HEK293 (cell line): ENCODE measurements around the gene EIF2B5.
A peak's percentile ranks its signal among the peaks of the same experiment; 100 is the strongest.

Source experiments
- AEBP2 ChIP-seq: fragments of 450-650 bp; formaldehyde crosslinking; IDR thresholded peaks from 2 replicates; pipeline ENCODE4 v1.5.1; 2016; ENCODE audit warnings: missing biosample characterization, missing genetic modification characterization, borderline replicate concordance
- BCL11B ChIP-seq: fragments of 450-650 bp; formaldehyde crosslinking; IDR thresholded peaks from 2 replicates; pipeline ENCODE4 v1.5.1; 2016; ENCODE audit warnings: low read depth, missing biosample characterization, missing genetic modification characterization
- EGR2 ChIP-seq: fragments of 450-650 bp; formaldehyde crosslinking; IDR thresholded peaks from 2 replicates; pipeline ENCODE4 v1.5.1; 2016; ENCODE audit warnings: low read depth, missing biosample characterization, missing genetic modification characterization
- GLI2 ChIP-seq: fragments of 450-650 bp; formaldehyde crosslinking; IDR thresholded peaks from 2 replicates; pipeline ENCODE4; 2017; ENCODE audit warnings: missing biosample characterization, missing genetic modification characterization, low read depth, borderline replicate concordance
- GLIS1 ChIP-seq: fragments of 450-650 bp; formaldehyde crosslinking; IDR thresholded peaks from 2 replicates; pipeline ENCODE4 v1.5.1; 2016; ENCODE audit warnings: missing biosample characterization, missing genetic modification characterization
- KLF10 ChIP-seq: fragments of 450-650 bp; IDR thresholded peaks from 2 replicates; pipeline ENCODE4 v1.5.1; 2018; ENCODE audit warnings: missing biosample characterization, mild to moderate bottlenecking, missing genetic modification characterization
- KLF7 ChIP-seq: fragments of 450-650 bp; formaldehyde crosslinking; IDR thresholded peaks from 2 replicates; pipeline ENCODE4 v1.5.1; 2016; ENCODE audit warnings: missing biosample characterization, missing genetic modification characterization, borderline replicate concordance
- MEIS1 ChIP-seq: sonication (generic); formaldehyde crosslinking; IDR thresholded peaks from 2 replicates; pipeline ENCODE4 v1.8.1; 2022; ENCODE audit warnings: missing genetic modification reagents, mild to moderate bottlenecking, borderline replicate concordance
- OSR2 ChIP-seq: fragments of 450-650 bp; formaldehyde crosslinking; IDR thresholded peaks from 2 replicates; pipeline ENCODE4 v1.5.1; 2016; ENCODE audit warnings: missing biosample characterization, missing genetic modification characterization
- PRDM1 ChIP-seq: fragments of 450-650 bp; formaldehyde crosslinking; IDR thresholded peaks from 2 replicates; pipeline ENCODE4; 2016; ENCODE audit warnings: missing biosample characterization, missing genetic modification characterization
- SETDB1 ChIP-seq: IDR thresholded peaks from one replicate; pipeline ENCODE4 v1.6.1; 2017; ENCODE audit warnings: mild to moderate bottlenecking, low read length, moderate library complexity, mixed read lengths; ENCODE audit not compliant: insufficient read length
- TCF7L2 ChIP-seq: IDR thresholded peaks from 2 replicates; pipeline ENCODE4 v1.6.1; 2011; ENCODE audit warnings: low read depth, mild to moderate bottlenecking, inconsistent platforms, low read length, moderate library complexity, borderline replicate concordance
- YY1 ChIP-seq: fragments of 450-650 bp; formaldehyde crosslinking; IDR thresholded peaks from 2 replicates; pipeline ENCODE4 v1.5.1; 2018; ENCODE audit warnings: missing biosample characterization, missing genetic modification characterization
- YY2 ChIP-seq: fragments of 450-650 bp; formaldehyde crosslinking; IDR thresholded peaks from 2 replicates; pipeline ENCODE4 v1.5.1; 2016; ENCODE audit warnings: missing biosample characterization, missing genetic modification characterization
- ZBTB1 ChIP-seq: fragments of 450-650 bp; formaldehyde crosslinking; IDR thresholded peaks from 2 replicates; pipeline ENCODE4 v1.5.1; 2016; ENCODE audit warnings: missing biosample characterization, missing genetic modification characterization
- ZBTB26 ChIP-seq: fragments of 450-650 bp; formaldehyde crosslinking; optimal IDR thresholded peaks from 2 replicates; pipeline ENCODE3; 2016; ENCODE audit warnings: missing biosample characterization, mild to moderate bottlenecking, missing genetic modification characterization
- ZEB2 ChIP-seq: fragments of 450-650 bp; formaldehyde crosslinking; IDR thresholded peaks from 2 replicates; pipeline ENCODE4 v1.5.1; 2016; ENCODE audit warnings: missing biosample characterization, missing genetic modification characterization
- ZNF157 ChIP-seq: fragments of 450-650 bp; formaldehyde crosslinking; IDR thresholded peaks from 2 replicates; pipeline ENCODE4 v1.5.1; 2016; ENCODE audit warnings: missing biosample characterization, missing genetic modification characterization
- ZNF19 ChIP-seq: fragments of 450-650 bp; formaldehyde crosslinking; IDR thresholded peaks from 2 replicates; pipeline ENCODE4; 2016; ENCODE audit warnings: missing biosample characterization, missing genetic modification characterization, low read depth
- ZNF239 ChIP-seq: fragments of 450-650 bp; formaldehyde crosslinking; IDR thresholded peaks from 2 replicates; pipeline ENCODE4 v1.5.1; 2016; ENCODE audit warnings: missing biosample characterization, missing genetic modification characterization
- ZNF354C ChIP-seq: fragments of 450-650 bp; formaldehyde crosslinking; IDR thresholded peaks from 2 replicates; pipeline ENCODE4 v1.5.1; 2016; ENCODE audit warnings: missing biosample characterization, missing genetic modification characterization, low read depth, borderline replicate concordance
- ZNF394 ChIP-seq: fragments of 450-650 bp; formaldehyde crosslinking; IDR thresholded peaks from 2 replicates; pipeline ENCODE4 v1.5.1; 2016; ENCODE audit warnings: missing biosample characterization, missing genetic modification characterization, mild to moderate bottlenecking, moderate library complexity, borderline replicate concordance
- ZNF449 ChIP-seq: fragments of 450-650 bp; formaldehyde crosslinking; IDR thresholded peaks from 2 replicates; pipeline ENCODE4 v1.5.1; 2017; ENCODE audit warnings: missing biosample characterization, mild to moderate bottlenecking, missing genetic modification characterization, moderate library complexity
- ZNF510 ChIP-seq: fragments of 450-650 bp; formaldehyde crosslinking; IDR thresholded peaks from 2 replicates; pipeline ENCODE4 v1.5.1; 2018; ENCODE audit warnings: mild to moderate bottlenecking, missing genetic modification characterization, missing biosample characterization; ENCODE audit not compliant: insufficient replicate concordance
- ZNF518A ChIP-seq: fragments of 450-650 bp; formaldehyde crosslinking; conservative IDR thresholded peaks from 2 replicates; pipeline ENCODE4 v1.5.1; 2016; ENCODE audit warnings: low read depth, missing biosample characterization, missing genetic modification characterization
- ZNF529 ChIP-seq: fragments of 450-650 bp; formaldehyde crosslinking; IDR thresholded peaks from 2 replicates; pipeline ENCODE4 v1.5.1; 2017; ENCODE audit warnings: missing genetic modification characterization, missing biosample characterization; ENCODE audit not compliant: insufficient replicate concordance
- ZNF544 ChIP-seq: fragments of 450-650 bp; formaldehyde crosslinking; IDR thresholded peaks from 2 replicates; pipeline ENCODE4 v1.5.0; 2017; ENCODE audit warnings: missing biosample characterization, missing genetic modification characterization
- ZSCAN5A ChIP-seq: fragments of 450-650 bp; formaldehyde crosslinking; IDR thresholded peaks from 2 replicates; pipeline ENCODE4 v1.5.1; 2016; ENCODE audit warnings: missing biosample characterization, missing genetic modification characterization

EIF2B5 gene

GRCh38 chr3:184133840-184134745 is 1.1 kb upstream of the EIF2B5 start (continued):
- TF ChIP-seq MEIS1 (CRISPR knock-in tag) = no peak
- peak; percentile 38 for TF ChIP-seq ZBTB26 (tag by site-specific recombination)
- TF ChIP-seq ZNF394 (tag by site-specific recombination) = 0 out of 2 replicates have a peak, but pooled peaks have one; percentile 11
- TF ChIP-seq ZNF354C (tag by site-specific recombination) = no peak
- TF ChIP-seq ZNF529 = no peak
- no peak for TF ChIP-seq ZNF449 (tag by site-specific recombination)
- no peak for TF ChIP-seq ZBTB1 (tag by site-specific recombination)
- no peak for TF ChIP-seq KLF7 (tag by site-specific recombination)
- peak; percentile 51; the same call in 1 of the 2 replicates for TF ChIP-seq ZEB2
- TF ChIP-seq YY2 = no peak
- no peak for TF ChIP-seq OSR2 (tag by site-specific recombination)
- TF ChIP-seq PRDM1 (tag by site-specific recombination) = peak; percentile 87
- no peak for TF ChIP-seq ZNF510
- no peak for TF ChIP-seq GLI2
- TF ChIP-seq KLF10 (tag by site-specific recombination) = no peak
- TF ChIP-seq TCF7L2 = no peak
- TF ChIP-seq AEBP2 (tag by site-specific recombination) = no peak
- TF ChIP-seq EGR2 (tag by site-specific recombination) = no peak
- 0 out of 2 replicates have a peak, but pooled peaks have one; percentile 7 for TF ChIP-seq GLIS1 (tag by site-specific recombination)
- TF ChIP-seq ZNF239 (tag by site-specific recombination) = no peak
- TF ChIP-seq ZNF19 = no peak
- 0 out of 2 replicates have a peak, but pooled peaks have one; percentile 27 for TF ChIP-seq YY1 (tag by site-specific recombination)
- TF ChIP-seq ZNF544 (tag by site-specific recombination) = no peak
- 0 out of 2 replicates have a peak, but pooled peaks have one; percentile 23 for TF ChIP-seq ZNF518A (tag by site-specific recombination)
- no peak for TF ChIP-seq ZNF157 (tag by site-specific recombination)
- TF ChIP-seq BCL11B (tag by site-specific recombination) = 0 out of 2 replicates have a peak, but pooled peaks have one; percentile 15
- TF ChIP-seq ZSCAN5A (tag by site-specific recombination) = no peak
- TF ChIP-seq SETDB1 = no peak
